HepG2 (cell line): ENCODE results near the gene TP53TG5. TPM values are rescaled to one million over a fixed set of nuclear protein-coding genes. Genes with fewer than 3 reads are reported as not detected.
A peak's percentile ranks its signal among the peaks of the same experiment; 100 is the strongest.

Experiments
- AHDC1 ChIP-seq: sonication (generic); formaldehyde crosslinking; IDR thresholded peaks from 2 replicates; pipeline ENCODE4 v1.5.1; 2020; ENCODE audit warnings: mild to moderate bottlenecking, missing genetic modification reagents, borderline replicate concordance
- CHD2 ChIP-seq: IDR thresholded peaks from 2 replicates; pipeline ENCODE4 v1.6.1; 2011; ENCODE audit warnings: low read depth, low read length, improper control_type of control experiment
- DMAP1 ChIP-seq: IDR thresholded peaks from 2 replicates; pipeline ENCODE4 v1.6.1; 2016
- FOSL1 ChIP-seq: sonication (generic); formaldehyde crosslinking; IDR thresholded peaks from 2 replicates; pipeline ENCODE4 v1.9.0; 2021; ENCODE audit warnings: missing genetic modification reagents, borderline replicate concordance
- KLF11 ChIP-seq: IDR thresholded peaks from 2 replicates; pipeline ENCODE4 v1.6.1; 2016; ENCODE audit warnings: missing compliant biosample characterization
- NR2C2 ChIP-seq: sonication (generic); formaldehyde crosslinking; IDR thresholded peaks from 2 replicates; pipeline ENCODE4 v1.4.0; 2020; ENCODE audit warnings: missing genetic modification reagents, mild to moderate bottlenecking, moderate library complexity, borderline replicate concordance
- PHF20 ChIP-seq: sonication (generic); formaldehyde crosslinking; IDR thresholded peaks from 2 replicates; pipeline ENCODE4 v1.5.0; 2020; ENCODE audit warnings: mild to moderate bottlenecking, missing genetic modification reagents
- PRPF4 ChIP-seq: fragments of 200-400 bp; formaldehyde crosslinking; IDR thresholded peaks from 2 replicates; pipeline ENCODE4 v1.6.1; 2016; ENCODE audit warnings: low read length, low read depth; ENCODE audit not compliant: poor library complexity, severe bottlenecking
- SYNCRIP ChIP-seq: fragments of 200-400 bp; formaldehyde crosslinking; IDR thresholded peaks from 2 replicates; pipeline ENCODE4 v1.6.1; 2018; ENCODE audit warnings: mild to moderate bottlenecking, low read depth, low read length; ENCODE audit not compliant: insufficient read depth
- TRIM24 ChIP-seq: sonication (generic); formaldehyde crosslinking; IDR thresholded peaks from 2 replicates; pipeline ENCODE4 v1.8.0; 2022; ENCODE audit warnings: mild to moderate bottlenecking, missing genetic modification reagents
- ZBTB8A ChIP-seq: sonication (generic); formaldehyde crosslinking; IDR thresholded peaks from 2 replicates; pipeline ENCODE4 v1.4.0; 2020; ENCODE audit warnings: mild to moderate bottlenecking, low read depth, missing genetic modification reagents, borderline replicate concordance
- ZC3H13 ChIP-seq: sonication (generic); formaldehyde crosslinking; IDR thresholded peaks from 2 replicates; pipeline ENCODE4 v1.8.1; 2023; ENCODE audit warnings: mild to moderate bottlenecking, missing genetic modification reagents, moderate library complexity
- ZFP82 ChIP-seq: sonication (generic); formaldehyde crosslinking; IDR thresholded peaks from 2 replicates; pipeline ENCODE4 v1.5.1; 2020; ENCODE audit warnings: mild to moderate bottlenecking, missing genetic modification reagents, borderline replicate concordance
- ZNF337 ChIP-seq: sonication (generic); formaldehyde crosslinking; IDR thresholded peaks from 2 replicates; pipeline ENCODE4 v1.5.1; 2020; ENCODE audit warnings: missing genetic modification reagents, low read depth, mild to moderate bottlenecking, borderline replicate concordance
- ZNF496 ChIP-seq: sonication (generic); formaldehyde crosslinking; IDR thresholded peaks from 2 replicates; pipeline ENCODE4 v1.8.1; 2023; ENCODE audit warnings: mild to moderate bottlenecking, moderate library complexity, missing genetic modification reagents; ENCODE audit not compliant: insufficient replicate concordance
- ZNF563 ChIP-seq: sonication (generic); formaldehyde crosslinking; IDR thresholded peaks from 2 replicates; pipeline ENCODE4 v1.8.0; 2022; ENCODE audit warnings: mild to moderate bottlenecking, moderate library complexity, missing genetic modification reagents
- ZNF629 ChIP-seq: sonication (generic); formaldehyde crosslinking; conservative IDR thresholded peaks from 2 replicates; pipeline ENCODE4 v1.5.0; 2020; ENCODE audit warnings: missing genetic modification reagents
- ZNF83 ChIP-seq: sonication (generic); formaldehyde crosslinking; IDR thresholded peaks from 2 replicates; pipeline ENCODE4 v1.4.0; 2020; ENCODE audit warnings: missing genetic modification reagents, mild to moderate bottlenecking, borderline replicate concordance
- ZSCAN31 ChIP-seq: sonication (generic); formaldehyde crosslinking; IDR thresholded peaks from 2 replicates; pipeline ENCODE4 v1.5.0; 2020; ENCODE audit warnings: low read depth, mild to moderate bottlenecking, missing genetic modification reagents
- polyA plus RNA-seq, 8 experiments: library from polyadenylated mRNA; depleted of rRNA in 3 of 8; stranded (reverse) in 7 of 8; unstranded in 1 of 8; fragments of >200 nt; fragmentation: Illumina TruSeq in 4 of 8; extraction: Trizol in 4 of 8; gene quantifications; 2 replicates each; pipeline versions ENCODE4 v1.2.1 to v1.2.3, GENCODE V29; 2011 to 2016; ENCODE audit warnings: low read depth in 4 of 8, missing spikeins in 1 of 8, mixed read lengths in 1 of 8; ENCODE audit not compliant: insufficient read depth in 1 of 8
- total RNA-seq, 5 experiments: library from RNA; depleted of rRNA; stranded (reverse); fragments of >200 nt; fragmentation: Illumina TruSeq; extraction: Trizol; gene quantifications; 2 replicates each; pipeline ENCODE4 v1.2.3, GENCODE V29; 2016; ENCODE audit warnings: low read depth in 1 of 5
- TF ChIP-seq, protein P1 (sequence below): IDR thresholded peaks from 2 replicates; pipeline ENCODE4 v1.6.1; 2016; ENCODE audit warnings: missing compliant biosample characterization, missing genetic modification reagents, borderline replicate concordance
- TF ChIP-seq, protein P2 (sequence below): sonication (generic); formaldehyde crosslinking; conservative IDR thresholded peaks from 2 replicates; pipeline ENCODE4 v1.4.0; 2020; ENCODE audit warnings: missing genetic modification reagents
- TF ChIP-seq, protein P3 (sequence below): sonication (generic); formaldehyde crosslinking; IDR thresholded peaks from 2 replicates; pipeline ENCODE4 v1.8.1; 2023; ENCODE audit warnings: missing genetic modification reagents, mild to moderate bottlenecking, borderline replicate concordance

TP53TG5 gene
- total and polyA plus RNA-seq, 2 of the 13 experiments (the other 11 are each of a cell fraction or from before 2014, with no cell fraction given) = 0.11 TPM; not detected in 1

DNA sequence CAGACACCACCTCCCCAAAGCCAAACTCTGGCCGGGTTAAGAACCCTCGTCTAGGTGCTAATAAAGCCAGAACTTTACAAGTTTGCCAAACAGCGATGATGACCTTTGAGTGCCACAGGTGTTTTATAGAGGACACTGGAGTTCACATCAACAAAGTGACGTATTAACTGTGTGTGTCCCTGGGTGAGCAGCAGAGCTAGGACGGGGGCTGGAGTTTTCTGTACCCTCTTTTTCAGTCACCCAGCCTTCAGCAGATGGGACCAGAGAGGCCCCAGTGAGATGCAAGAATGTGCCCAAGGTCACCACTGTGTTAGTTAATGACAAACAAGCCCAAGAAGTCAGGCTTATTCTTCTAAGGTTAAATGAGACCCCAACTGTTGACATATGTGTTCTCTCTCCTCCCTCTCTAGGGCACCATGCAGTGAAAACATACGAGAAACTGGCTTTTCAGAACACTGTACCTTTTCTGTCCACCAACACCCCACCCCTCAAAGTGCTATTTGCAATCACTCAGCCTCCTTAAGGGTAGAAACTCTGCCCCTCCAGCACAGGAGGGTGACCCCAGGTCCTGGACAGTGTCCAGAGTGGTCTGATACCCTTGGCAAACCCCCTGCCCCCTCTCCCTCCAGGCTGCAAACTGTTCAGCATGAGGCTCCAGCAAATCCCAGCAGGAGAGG lies 35.1 kb downstream of the TP53TG5 start (continued):
- TF ChIP-seq AHDC1 (CRISPR knock-in tag) = no peak
- TF ChIP-seq CHD2 = 0 out of 2 replicates have a peak, but pooled peaks have one; percentile 11
- no peak for TF ChIP-seq PHF20
- TF ChIP-seq ZNF563 (CRISPR knock-in tag) = 0 out of 2 replicates have a peak, but pooled peaks have one; percentile 10
- TF ChIP-seq ZNF337 (CRISPR knock-in tag) = no peak
- peak; percentile 45 for TF ChIP-seq ZNF629
- TF ChIP-seq, protein P1, sequence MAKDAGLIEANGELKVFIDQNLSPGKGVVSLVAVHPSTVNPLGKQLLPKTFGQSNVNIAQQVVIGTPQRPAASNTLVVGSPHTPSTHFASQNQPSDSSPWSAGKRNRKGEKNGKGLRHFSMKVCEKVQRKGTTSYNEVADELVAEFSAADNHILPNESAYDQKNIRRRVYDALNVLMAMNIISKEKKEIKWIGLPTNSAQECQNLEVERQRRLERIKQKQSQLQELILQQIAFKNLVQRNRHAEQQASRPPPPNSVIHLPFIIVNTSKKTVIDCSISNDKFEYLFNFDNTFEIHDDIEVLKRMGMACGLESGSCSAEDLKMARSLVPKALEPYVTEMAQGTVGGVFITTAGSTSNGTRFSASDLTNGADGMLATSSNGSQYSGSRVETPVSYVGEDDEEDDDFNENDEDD (CRISPR knock-in tag) = no peak
- TF ChIP-seq SYNCRIP = no peak
- 0 out of 2 replicates have a peak, but pooled peaks have one; percentile 35 for TF ChIP-seq ZNF83
- TF ChIP-seq NR2C2 (CRISPR knock-in tag) = no peak
- 0 out of 2 replicates have a peak, but pooled peaks have one; percentile 17 for TF ChIP-seq ZFP82 (CRISPR knock-in tag)
- no peak for TF ChIP-seq ZSCAN31 (CRISPR knock-in tag)
- TF ChIP-seq PRPF4 = no peak
- peak; percentile 14; the same call in 1 of the 2 replicates for TF ChIP-seq DMAP1 (CRISPR knock-in tag)
- TF ChIP-seq TRIM24 = 0 out of 2 replicates have a peak, but pooled peaks have one; percentile 54
- TF ChIP-seq ZC3H13 (CRISPR knock-in tag) = no peak
- no peak for TF ChIP-seq ZBTB8A (CRISPR knock-in tag)
- TF ChIP-seq ZNF496 (CRISPR knock-in tag) = no peak
- TF ChIP-seq, protein P2, sequence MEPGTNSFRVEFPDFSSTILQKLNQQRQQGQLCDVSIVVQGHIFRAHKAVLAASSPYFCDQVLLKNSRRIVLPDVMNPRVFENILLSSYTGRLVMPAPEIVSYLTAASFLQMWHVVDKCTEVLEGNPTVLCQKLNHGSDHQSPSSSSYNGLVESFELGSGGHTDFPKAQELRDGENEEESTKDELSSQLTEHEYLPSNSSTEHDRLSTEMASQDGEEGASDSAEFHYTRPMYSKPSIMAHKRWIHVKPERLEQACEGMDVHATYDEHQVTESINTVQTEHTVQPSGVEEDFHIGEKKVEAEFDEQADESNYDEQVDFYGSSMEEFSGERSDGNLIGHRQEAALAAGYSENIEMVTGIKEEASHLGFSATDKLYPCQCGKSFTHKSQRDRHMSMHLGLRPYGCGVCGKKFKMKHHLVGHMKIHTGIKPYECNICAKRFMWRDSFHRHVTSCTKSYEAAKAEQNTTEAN (CRISPR knock-in tag) = no peak
- TF ChIP-seq KLF11 = no peak
- no peak for TF ChIP-seq FOSL1 (CRISPR knock-in tag)
- TF ChIP-seq, protein P3, sequence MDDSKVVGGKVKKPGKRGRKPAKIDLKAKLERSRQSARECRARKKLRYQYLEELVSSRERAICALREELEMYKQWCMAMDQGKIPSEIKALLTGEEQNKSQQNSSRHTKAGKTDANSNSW (CRISPR knock-in tag) = no peak
